GM20000 (cell line): Measurements from ENCODE around the gene RNMT.

Experiments used
- DNase-seq: peaks from one replicate; pipeline ENCODE4 v3.0.0; 2012; ENCODE audit warnings: low spot score
- TF ChIP-seq, protein P1 (sequence below): IDR thresholded peaks from 2 replicates; pipeline ENCODE4 v1.5.1; 2012; ENCODE audit warnings: mild to moderate bottlenecking, control low read depth; ENCODE audit errors: extremely low read depth, missing control alignments

RNMT gene

DNA sequence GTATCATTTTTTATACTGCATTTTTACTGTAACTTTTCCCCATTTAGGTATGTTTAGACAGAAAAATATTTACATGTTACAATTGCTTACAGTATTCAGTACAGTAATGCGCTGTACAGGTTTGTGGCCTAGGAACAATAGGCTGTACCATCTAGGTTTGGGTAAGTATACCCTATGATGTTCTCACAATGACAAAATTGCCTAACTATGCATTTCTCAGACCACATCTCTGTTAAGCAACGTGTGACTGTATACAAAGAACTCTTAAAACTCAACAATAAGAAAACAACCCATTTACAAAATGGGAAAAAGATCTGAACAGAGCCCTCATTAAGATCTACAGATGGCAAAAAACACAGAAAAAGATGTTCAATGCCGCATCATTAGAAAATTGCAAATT lies 29.5 kb upstream of the RNMT start:
- DNase-seq = no peak

DNA sequence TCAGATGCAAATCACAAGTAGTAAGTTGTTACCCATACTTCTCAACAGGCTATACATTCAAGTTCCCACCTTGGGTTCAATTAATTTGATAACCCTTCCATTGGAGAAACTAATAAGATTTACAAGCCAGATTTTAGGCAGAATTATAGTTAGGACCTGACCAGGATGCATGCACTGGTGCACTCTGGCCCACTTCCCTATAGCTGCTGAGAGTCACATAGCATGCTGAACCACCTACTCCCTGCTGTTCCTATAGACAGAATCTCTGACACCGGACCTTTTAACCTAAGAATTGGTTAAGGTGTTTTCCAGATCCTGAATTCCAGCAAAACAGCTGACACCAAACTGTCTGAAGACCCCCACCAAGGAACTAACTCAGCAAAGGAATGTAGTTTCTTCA lies 26.3 kb upstream of the RNMT start:
- no peak for DNase-seq
- TF ChIP-seq, protein P1, sequence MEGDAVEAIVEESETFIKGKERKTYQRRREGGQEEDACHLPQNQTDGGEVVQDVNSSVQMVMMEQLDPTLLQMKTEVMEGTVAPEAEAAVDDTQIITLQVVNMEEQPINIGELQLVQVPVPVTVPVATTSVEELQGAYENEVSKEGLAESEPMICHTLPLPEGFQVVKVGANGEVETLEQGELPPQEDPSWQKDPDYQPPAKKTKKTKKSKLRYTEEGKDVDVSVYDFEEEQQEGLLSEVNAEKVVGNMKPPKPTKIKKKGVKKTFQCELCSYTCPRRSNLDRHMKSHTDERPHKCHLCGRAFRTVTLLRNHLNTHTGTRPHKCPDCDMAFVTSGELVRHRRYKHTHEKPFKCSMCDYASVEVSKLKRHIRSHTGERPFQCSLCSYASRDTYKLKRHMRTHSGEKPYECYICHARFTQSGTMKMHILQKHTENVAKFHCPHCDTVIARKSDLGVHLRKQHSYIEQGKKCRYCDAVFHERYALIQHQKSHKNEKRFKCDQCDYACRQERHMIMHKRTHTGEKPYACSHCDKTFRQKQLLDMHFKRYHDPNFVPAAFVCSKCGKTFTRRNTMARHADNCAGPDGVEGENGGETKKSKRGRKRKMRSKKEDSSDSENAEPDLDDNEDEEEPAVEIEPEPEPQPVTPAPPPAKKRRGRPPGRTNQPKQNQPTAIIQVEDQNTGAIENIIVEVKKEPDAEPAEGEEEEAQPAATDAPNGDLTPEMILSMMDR = no peak

More for the DNA sequence above, 29.5 kb upstream of the RNMT start:
- TF ChIP-seq, protein P1 = no peak

DNA sequence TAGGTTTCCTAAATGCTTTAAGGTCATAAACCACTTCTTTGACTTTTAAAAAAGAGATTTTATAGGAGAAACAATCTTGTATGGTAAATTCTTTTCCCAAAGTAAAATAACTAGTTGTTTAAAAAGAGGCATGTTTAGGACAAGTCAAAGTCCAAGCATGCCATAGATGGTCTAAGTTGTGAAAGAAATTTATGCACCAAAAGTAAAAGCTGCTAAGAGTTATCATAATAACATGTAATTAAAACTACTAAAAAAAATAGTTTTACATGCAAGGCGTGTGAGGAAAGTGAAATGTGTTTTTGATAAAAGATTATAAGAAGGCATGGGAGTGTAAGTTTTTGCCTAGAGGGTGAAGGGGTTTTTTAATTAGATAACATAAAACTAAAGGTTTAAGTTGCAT lies 22.6 kb upstream of the RNMT start:
- DNase-seq = no peak
- TF ChIP-seq, protein P1 = no peak

DNA sequence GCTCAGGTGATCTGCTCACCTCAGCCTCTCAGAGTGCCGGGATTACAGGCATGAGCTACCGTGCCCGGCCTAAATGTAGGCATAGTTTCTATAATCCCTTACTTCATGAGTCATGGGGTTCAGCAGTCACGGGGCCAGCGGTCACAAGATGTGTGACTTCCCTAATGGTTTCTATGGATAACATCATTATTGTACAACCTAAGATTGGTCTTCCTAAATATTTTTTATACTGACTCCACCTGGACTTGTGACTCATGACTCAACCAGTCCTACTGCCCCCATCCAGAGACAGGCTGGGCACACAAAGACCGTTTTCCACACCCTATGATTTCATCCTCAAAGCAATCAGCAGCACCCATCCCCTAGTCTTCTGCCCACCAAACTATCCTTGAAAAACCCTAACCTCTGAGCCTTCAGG lies 16.1 kb upstream of the RNMT start:
- DNase-seq = no peak
- TF ChIP-seq, protein P1 = no peak

DNA sequence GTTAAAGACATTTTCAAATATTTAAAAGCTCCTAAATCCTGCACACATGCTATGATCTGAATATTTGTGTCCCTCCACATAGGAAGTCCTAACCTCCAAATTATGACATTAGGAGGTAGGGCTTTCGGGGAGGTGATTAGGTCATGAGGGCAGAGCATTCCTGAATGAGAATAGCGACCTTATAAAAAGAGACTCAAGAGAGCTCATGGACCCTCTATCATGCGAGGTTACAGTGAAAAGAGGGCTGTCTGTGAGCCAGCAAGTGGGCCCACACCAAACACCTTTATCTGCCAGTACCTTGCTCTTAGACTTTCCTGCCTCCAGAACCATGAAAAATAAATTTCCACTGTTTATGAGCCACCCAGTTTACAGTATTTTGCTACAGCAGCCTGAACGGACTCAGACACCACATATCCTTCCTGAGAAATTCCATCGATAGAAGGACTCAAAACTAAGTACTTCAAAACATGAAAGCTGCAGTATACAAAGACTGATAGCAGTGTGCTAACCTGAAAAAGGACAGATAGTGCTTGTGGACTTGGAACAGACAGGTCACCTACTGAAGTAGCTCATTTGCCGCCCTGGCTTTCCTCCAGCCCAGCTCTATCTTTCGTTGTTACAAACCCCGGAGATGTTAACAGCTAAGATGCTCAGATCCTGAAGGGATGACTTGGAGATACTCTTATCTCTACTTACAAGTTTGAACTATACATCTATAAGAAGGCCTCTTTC lies 13.9 kb upstream of the RNMT start:
- TF ChIP-seq, protein P1 = no peak
- DNase-seq = no peak

DNA sequence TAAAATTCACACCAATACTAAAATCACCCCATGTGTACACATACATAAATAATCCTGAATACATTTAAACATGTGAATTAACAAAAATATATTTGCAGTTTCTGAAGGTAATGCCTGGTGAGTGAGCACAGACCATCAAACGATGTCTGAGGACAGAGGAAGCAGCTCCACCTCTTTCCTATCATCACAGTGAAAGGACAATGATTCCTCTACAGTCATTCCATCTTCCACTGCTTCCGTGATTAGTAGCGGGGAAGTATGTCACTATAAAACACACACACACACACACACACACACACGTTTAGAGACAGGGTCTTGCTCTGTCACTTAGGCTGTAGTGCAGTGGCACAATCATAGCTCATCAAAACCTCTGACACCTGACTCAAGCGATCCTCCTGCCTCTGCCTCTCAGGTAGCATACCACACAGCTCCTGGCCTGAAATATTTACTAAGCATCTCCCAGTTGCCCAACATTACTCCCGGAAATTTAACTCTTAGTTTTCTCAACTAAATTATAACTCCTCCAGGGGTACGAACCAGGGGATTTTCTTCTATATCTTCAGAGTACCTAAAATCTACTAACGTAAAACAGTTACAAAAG lies 12.9 kb upstream of the RNMT start:
- TF ChIP-seq, protein P1 = no peak
- no peak for DNase-seq

DNA sequence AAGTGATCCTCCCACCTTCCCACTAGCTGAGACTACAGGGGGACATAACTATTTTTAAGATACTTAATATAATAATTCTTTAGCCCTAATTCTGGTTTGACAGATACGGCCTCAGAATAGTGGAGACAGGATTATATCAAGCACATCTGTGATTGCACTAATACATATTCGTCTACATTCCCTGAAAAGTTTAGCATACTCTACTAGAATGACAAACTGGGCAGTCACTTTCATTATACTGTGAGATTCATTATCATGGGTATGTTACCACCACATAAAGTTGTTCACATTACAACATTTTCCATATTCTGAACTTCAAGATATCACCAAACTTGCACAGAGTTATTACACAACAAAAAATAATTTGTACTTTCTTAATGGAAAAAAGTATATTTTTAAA lies 11.1 kb upstream of the RNMT start:
- TF ChIP-seq, protein P1 = no peak

More for the DNA sequence above, 11.1 kb upstream of the RNMT start:
- DNase-seq = no peak
